ENCODE results near the gene SMIM43. TPM values are rescaled to one million over a fixed set of nuclear protein-coding genes. Genes with fewer than 3 reads are reported as not detected.

SMIM43 gene
- total RNA-seq, 2 experiments from 2014 or later, result not detected

DNA sequence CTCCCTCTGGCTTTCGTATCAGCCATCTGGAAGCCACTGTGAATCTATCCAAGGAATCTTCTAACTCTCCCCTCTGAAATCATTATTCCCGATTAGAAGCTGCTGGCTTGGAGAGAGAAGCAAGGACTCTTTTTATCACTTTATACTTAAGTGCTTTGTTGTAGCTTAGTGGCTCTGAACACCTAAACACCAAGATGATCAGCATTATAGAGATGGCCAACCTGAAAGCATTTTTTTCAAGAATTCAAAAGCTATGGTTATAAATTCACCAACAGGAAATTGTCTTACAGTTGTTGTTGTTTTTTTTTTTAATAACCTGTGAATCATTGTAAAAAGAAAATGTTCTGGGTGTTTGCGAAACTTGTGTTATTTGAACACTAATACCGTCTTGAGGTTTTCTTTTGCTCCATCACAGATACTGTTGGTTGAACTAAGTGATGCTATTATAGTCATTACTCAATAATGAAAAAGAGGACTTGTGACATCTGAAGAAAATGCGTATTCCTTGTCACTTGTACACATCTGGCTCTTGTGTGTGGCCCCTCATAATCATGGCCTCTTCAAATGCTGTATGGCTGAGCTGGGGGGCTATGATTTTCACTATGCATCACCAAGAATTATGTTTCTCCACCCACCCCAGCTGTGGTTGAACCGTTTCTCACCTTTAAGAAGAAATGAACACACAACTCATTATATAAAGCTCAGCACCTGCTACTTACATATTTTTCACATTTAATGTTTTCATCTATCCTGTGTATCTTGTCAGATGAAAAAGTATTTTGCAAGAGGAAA is 11.8 kb upstream of the SMIM43 start:
- intact Hi-C loops (cut with DNase I, micrococcal nuclease), result no loop called here
- H3K27ac Mint-ChIP-seq, result no peak overlapping the region
- no peak overlapping the region for H3K4me3 ChIP-seq (ENCODE audit: low read length)
- ChIA-PET CTCF (no interaction called here), POLR2A (no interaction called here)
- no peaks in the 10 kb centered on the region for H3K9me3 ChIP-seq (ENCODE audit: control insufficient read depth in 1 of 2, insufficient read depth in 1 of 2, low read length in 2 of 2)
- peaks cover 36% of the 10 kb centered on the region for H3K27me3 Mint-ChIP-seq
- DNase-seq (no peak), ATAC-seq (ENCODE audit: poor library complexity) (no peak)
- no peaks in the 10 kb centered on the region for H3K4me1 Mint-ChIP-seq (ENCODE audit: low read depth)
- no peaks in the 10 kb centered on the region for H3K4me1 ChIP-seq (ENCODE audit: insufficient read depth, low read length)
- H3K27me3 ChIP-seq (ENCODE audit: control insufficient read depth in 1 of 2, insufficient read depth in 2 of 2, low read length in 2 of 2), result peaks cover 0 to 9% of the 10 kb centered on the region in 2 experiments
- H3K36me3 ChIP-seq (ENCODE audit: insufficient read depth, low read length), result no peaks in the 10 kb centered on the region
- H3K4me3 Mint-ChIP-seq, result no peak overlapping the region
- no peak overlapping the region for H3K27ac ChIP-seq (ENCODE audit: low read depth in 1 of 2, low read length in 2 of 2)
- no peaks in the 10 kb centered on the region for H3K9me3 Mint-ChIP-seq
- TF ChIP-seq, protein P1, sequence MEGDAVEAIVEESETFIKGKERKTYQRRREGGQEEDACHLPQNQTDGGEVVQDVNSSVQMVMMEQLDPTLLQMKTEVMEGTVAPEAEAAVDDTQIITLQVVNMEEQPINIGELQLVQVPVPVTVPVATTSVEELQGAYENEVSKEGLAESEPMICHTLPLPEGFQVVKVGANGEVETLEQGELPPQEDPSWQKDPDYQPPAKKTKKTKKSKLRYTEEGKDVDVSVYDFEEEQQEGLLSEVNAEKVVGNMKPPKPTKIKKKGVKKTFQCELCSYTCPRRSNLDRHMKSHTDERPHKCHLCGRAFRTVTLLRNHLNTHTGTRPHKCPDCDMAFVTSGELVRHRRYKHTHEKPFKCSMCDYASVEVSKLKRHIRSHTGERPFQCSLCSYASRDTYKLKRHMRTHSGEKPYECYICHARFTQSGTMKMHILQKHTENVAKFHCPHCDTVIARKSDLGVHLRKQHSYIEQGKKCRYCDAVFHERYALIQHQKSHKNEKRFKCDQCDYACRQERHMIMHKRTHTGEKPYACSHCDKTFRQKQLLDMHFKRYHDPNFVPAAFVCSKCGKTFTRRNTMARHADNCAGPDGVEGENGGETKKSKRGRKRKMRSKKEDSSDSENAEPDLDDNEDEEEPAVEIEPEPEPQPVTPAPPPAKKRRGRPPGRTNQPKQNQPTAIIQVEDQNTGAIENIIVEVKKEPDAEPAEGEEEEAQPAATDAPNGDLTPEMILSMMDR (IDR thresholded peaks at IDR 0.05), result no peak
- H3K36me3 Mint-ChIP-seq (ENCODE audit: low read depth), result no peaks in the 10 kb centered on the region

DNA sequence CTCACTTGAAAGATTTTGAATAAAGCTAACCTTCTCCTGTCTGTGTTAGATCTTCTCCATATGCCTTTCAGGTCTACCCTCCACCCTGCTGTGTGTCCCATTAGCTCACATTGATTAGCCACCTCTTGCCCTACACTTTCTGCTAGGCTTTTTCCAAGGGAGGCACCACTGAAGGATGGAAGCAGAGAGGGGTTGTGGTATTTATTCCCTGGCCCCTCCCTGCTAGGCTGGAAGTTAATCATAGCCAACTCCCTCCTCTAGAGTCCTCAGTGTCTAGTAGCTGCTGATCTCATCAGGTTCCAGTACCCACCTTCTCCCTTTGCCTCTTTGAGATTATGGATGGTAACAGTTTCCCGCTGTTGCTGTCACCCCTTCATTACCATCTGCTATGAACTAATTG is 8.9 kb upstream of the SMIM43 start:
- Histone ChIP-seq H3K4me3 (ENCODE audit: low read length) (no peak overlapping the region), H3K9me3 (ENCODE audit: control insufficient read depth in 1 of 2, insufficient read depth in 1 of 2, low read length in 2 of 2) (no peaks in the 10 kb centered on the region), H3K27me3 (ENCODE audit: control insufficient read depth in 1 of 2, insufficient read depth in 2 of 2, low read length in 2 of 2) (peaks cover 2 to 5% of the 10 kb centered on the region in 2 experiments), H3K36me3 (ENCODE audit: insufficient read depth, low read length) (no peaks in the 10 kb centered on the region), H3K27ac (ENCODE audit: low read depth in 1 of 2, low read length in 2 of 2) (no peak overlapping the region), H3K4me1 (ENCODE audit: insufficient read depth, low read length) (no peaks in the 10 kb centered on the region)
- H3K4me3 Mint-ChIP-seq, result no peak overlapping the region
- DNase-seq (no peak), ATAC-seq (ENCODE audit: poor library complexity) (no peak)
- no peak overlapping the region for H3K27ac Mint-ChIP-seq
- no peaks in the 10 kb centered on the region for H3K9me3 Mint-ChIP-seq
- no peaks in the 10 kb centered on the region for H3K4me1 Mint-ChIP-seq (ENCODE audit: low read depth)
- ChIA-PET CTCF (no interaction called here), POLR2A (no interaction called here)
- TF ChIP-seq, protein P1 (IDR thresholded peaks at IDR 0.05), result no peak
- intact Hi-C loops (cut with DNase I, micrococcal nuclease), result no loop called here
- peaks cover 33% of the 10 kb centered on the region for H3K27me3 Mint-ChIP-seq
- no peaks in the 10 kb centered on the region for H3K36me3 Mint-ChIP-seq (ENCODE audit: low read depth)

DNA sequence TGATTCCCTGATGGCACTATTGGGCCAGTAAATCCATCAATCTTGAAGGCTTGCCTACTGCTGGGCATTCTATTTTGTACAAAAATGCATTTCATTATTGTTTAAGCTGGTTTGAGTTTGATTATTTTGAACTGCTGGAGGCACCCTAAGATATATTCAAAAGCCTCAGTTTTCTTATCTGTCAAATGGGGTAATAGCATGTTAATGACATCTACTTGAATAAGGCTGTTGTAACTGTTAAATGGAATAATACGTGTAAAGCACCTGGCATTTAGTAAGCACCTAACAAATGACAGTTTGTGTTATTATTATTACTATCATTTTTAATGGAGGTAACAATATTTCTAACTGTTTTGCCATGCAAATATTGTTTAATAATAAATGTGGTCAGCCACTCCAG is 6.9 kb upstream of the SMIM43 start:
- no peaks in the 10 kb centered on the region for H3K4me1 Mint-ChIP-seq (ENCODE audit: low read depth)
- POLR2A ChIA-PET, result no interaction called here
- peaks cover 2 to 16% of the 10 kb centered on the region in 2 experiments for H3K27me3 ChIP-seq (ENCODE audit: control insufficient read depth in 1 of 2, insufficient read depth in 2 of 2, low read length in 2 of 2)
- CTCF ChIA-PET, result no interaction called here
- H3K4me3 Mint-ChIP-seq, result no peak overlapping the region
- H3K36me3 ChIP-seq (ENCODE audit: insufficient read depth, low read length), result no peaks in the 10 kb centered on the region
- H3K27me3 Mint-ChIP-seq, result peaks cover 42% of the 10 kb centered on the region
- H3K4me3 ChIP-seq (ENCODE audit: low read length), result no peak overlapping the region
- no peaks in the 10 kb centered on the region for H3K4me1 ChIP-seq (ENCODE audit: insufficient read depth, low read length)
- H3K27ac ChIP-seq (ENCODE audit: low read depth in 1 of 2, low read length in 2 of 2), result no peak overlapping the region
- H3K36me3 Mint-ChIP-seq (ENCODE audit: low read depth), result no peaks in the 10 kb centered on the region
- DNase-seq (no peak), ATAC-seq (ENCODE audit: poor library complexity) (no peak)
- H3K27ac Mint-ChIP-seq, result no peak overlapping the region
- H3K9me3 Mint-ChIP-seq, result no peaks in the 10 kb centered on the region
- TF ChIP-seq, protein P1 (IDR thresholded peaks at IDR 0.05), result no peak
- intact Hi-C loops (cut with DNase I, micrococcal nuclease), result no loop called here
- no peaks in the 10 kb centered on the region for H3K9me3 ChIP-seq (ENCODE audit: control insufficient read depth in 1 of 2, insufficient read depth in 1 of 2, low read length in 2 of 2)

All from CD4-positive, alpha-beta T cell (primary cell).